K562 (cell line): ENCODE measurements around the gene PTPRU. TPM values are rescaled to one million over a fixed set of nuclear protein-coding genes. Genes with fewer than 3 reads are reported as not detected.
A peak's percentile ranks its signal among the peaks of the same experiment; 100 is the strongest.

Experiments
- ATAC-seq: fragments of 200-7000 bp; cut with Tn5 transposase; 3 replicates; pipeline ENCODE4 v1.9.1; 2020; ENCODE audit warnings: moderate library complexity
- BruUV-seq: library from RNA; stranded (reverse); fragments of 400-500 nt; replicated peaks from 2 replicates; lab custom pipeline; 2021; lab: Mats Ljungman, UMichigan
- CTCF ChIA-PET: fragments of 300-600 bp; formaldehyde crosslinking; extraction: SDS; loops from one replicate; lab custom pipeline; 2021; ENCODE audit warnings: low intra/inter-chr PET ratio; lab: Yijun Ruan, JAX
- POLR2A ChIA-PET: fragments of 300-600, 350-650 bp; sonication (Branson Sonifier 250); formaldehyde crosslinking; extraction: SDS; loops from one replicate; lab custom pipeline; 2021; ENCODE audit warnings: antibody characterized with exemption, inconsistent platforms; lab: Yijun Ruan, JAX
- DNase-seq, 4 experiments: peaks; one replicate each; pipeline versions ENCODE4 v3.0.0 to v3.0.0-alpha.2; 2011 to 2018; ENCODE audit warnings: low spot score in 3 of 4, mixed read lengths in 3 of 4; ENCODE audit errors: extremely low read depth in 1 of 4
- FAIRE-seq: peaks from 2 replicates; lab custom pipeline; 2011; peaks lifted over from hg19 to GRCh38; lab: Jason Lieb, UNC
- H2AFZ ChIP-seq: 2 replicates; pipeline ENCODE4 v1.6.0; 2011; ENCODE audit warnings: low read depth, low read length, control low read depth, inconsistent platforms
- H3K27ac ChIP-seq: fragments of 200-600 bp; 3 replicates; pipeline ENCODE4 v1.8.0; 2011; ENCODE audit warnings: low read depth, mild to moderate bottlenecking, control low read depth, inconsistent platforms, low read length, moderate library complexity, mixed read lengths; ENCODE audit errors: extremely low read depth
- H3K27me3 ChIP-seq, 2 experiments: fragments of 300-600 bp in 1 of 2; 2 replicates in 1 of 2; 3 replicates in 1 of 2; pipeline versions ENCODE4 v1.6.0 to v1.8.0; 2011; ENCODE audit warnings: inconsistent platforms in 2 of 2, low read length in 2 of 2, mild to moderate bottlenecking in 1 of 2, mixed read lengths in 1 of 2, moderate library complexity in 1 of 2; ENCODE audit not compliant: control insufficient read depth in 2 of 2, insufficient read depth in 2 of 2
- H3K36me3 ChIP-seq: fragments of 300-600 bp; 3 replicates; pipeline ENCODE4 v1.8.0; 2011; ENCODE audit warnings: mild to moderate bottlenecking, low read length, inconsistent platforms; ENCODE audit not compliant: control insufficient read depth, insufficient read depth
- H3K4me1 ChIP-seq, 2 experiments: fragments of 200-600 bp in 1 of 2; replicated peaks in 1 of 2; 2 replicates in 1 of 2; 3 replicates in 1 of 2; pipeline versions ENCODE4 v1.5.1 to v1.8.0; 2011; ENCODE audit warnings: inconsistent platforms in 2 of 2, low read length in 2 of 2, mild to moderate bottlenecking in 1 of 2, mixed read lengths in 1 of 2, moderate library complexity in 1 of 2; ENCODE audit not compliant: control insufficient read depth in 2 of 2, insufficient read depth in 2 of 2
- H3K4me2 ChIP-seq: 2 replicates; pipeline ENCODE4 v1.6.1; 2011; ENCODE audit warnings: low read length, control low read depth, inconsistent platforms, mixed read lengths; ENCODE audit not compliant: insufficient read depth
- H3K4me3 ChIP-seq: fragments of 200-600 bp; sonication (generic), shearing (Covaris generic); 2 replicates; pipeline ENCODE4 v1.5.1; 2016; ENCODE audit warnings: control low read depth, inconsistent platforms
- H3K79me2 ChIP-seq: fragments of 200-600 bp; 3 replicates; pipeline ENCODE4 v1.8.0; 2011; ENCODE audit warnings: low read length, inconsistent platforms; ENCODE audit not compliant: control insufficient read depth, insufficient read depth
- H3K9ac ChIP-seq, 2 experiments: 2 replicates each; pipeline versions ENCODE4 v1.6.0 to v1.6.1; 2011; ENCODE audit warnings: low read depth in 2 of 2, low read length in 2 of 2, control low read depth in 1 of 2, inconsistent platforms in 1 of 2, mild to moderate bottlenecking in 1 of 2, mixed read lengths in 1 of 2; ENCODE audit not compliant: insufficient read depth in 1 of 2
- H3K9me1 ChIP-seq: one replicate; pipeline ENCODE4 v1.6.0; 2011; ENCODE audit warnings: inconsistent platforms, mild to moderate bottlenecking, low read length, moderate library complexity; ENCODE audit not compliant: control insufficient read depth, insufficient read depth
- H3K9me3 ChIP-seq: replicated peaks from 2 replicates; pipeline ENCODE4 v1.5.1; 2011; ENCODE audit warnings: low read depth, low read length, inconsistent platforms; ENCODE audit not compliant: control insufficient read depth, insufficient read depth
- H4K20me1 ChIP-seq: replicated peaks from 2 replicates; pipeline ENCODE4 v1.6.1; 2011; ENCODE audit warnings: low read length, inconsistent platforms, mixed read lengths; ENCODE audit not compliant: control insufficient read depth, insufficient read depth
- ADNP ChIP-seq: fragments of 200-800 bp; sonication (Bioruptor generic); IDR thresholded peaks from 2 replicates; pipeline ENCODE4 v1.6.1; 2016; ENCODE audit warnings: missing genetic modification characterization, missing compliant biosample characterization
- AFF4 ChIP-seq: sonication (generic); formaldehyde crosslinking; IDR thresholded peaks from 2 replicates; pipeline ENCODE4 v1.8.0; 2023; ENCODE audit warnings: mild to moderate bottlenecking, missing genetic modification reagents
- BCL6 ChIP-seq: fragments of 250-450 bp; sonication (Bioruptor Pico); IDR thresholded peaks from 2 replicates; pipeline ENCODE4 v1.4.0; 2020
- BRD9 ChIP-seq: fragments of 450-650 bp; IDR thresholded peaks from 2 replicates; pipeline ENCODE4 v1.6.1; 2018; ENCODE audit warnings: low read depth; ENCODE audit not compliant: partially characterized antibody
- CBX1 ChIP-seq: sonication (generic); IDR thresholded peaks from 2 replicates; pipeline ENCODE4 v1.6.1; 2016; ENCODE audit warnings: antibody characterized with exemption, low read depth, mild to moderate bottlenecking
- ESRRA ChIP-seq: fragments of 450-650 bp; IDR thresholded peaks from 2 replicates; pipeline ENCODE4 v1.6.1; 2014; ENCODE audit warnings: low read depth, mild to moderate bottlenecking, moderate library complexity, borderline replicate concordance
- KDM1A ChIP-seq, 2 experiments: fragments of 450-650 bp; IDR thresholded peaks; 2 replicates each; pipeline ENCODE4 v1.6.1; 2016; ENCODE audit warnings: mild to moderate bottlenecking in 2 of 2
- MTA3 ChIP-seq: fragments of 450-650 bp; formaldehyde crosslinking; IDR thresholded peaks from 2 replicates; pipeline ENCODE4 v1.6.1; 2017; ENCODE audit warnings: mild to moderate bottlenecking, borderline replicate concordance
- PHF20 ChIP-seq: fragments of 450-650 bp; IDR thresholded peaks from 2 replicates; pipeline ENCODE4 v1.6.1; 2018; ENCODE audit not compliant: partially characterized antibody
- RBM25 ChIP-seq: fragments of 200-400 bp; formaldehyde crosslinking; IDR thresholded peaks from 2 replicates; pipeline ENCODE4 v1.6.1; 2018; ENCODE audit warnings: low read length, low read depth, moderate library complexity; ENCODE audit not compliant: severe bottlenecking
- RCOR1 ChIP-seq, 2 experiments: IDR thresholded peaks; 2 replicates each; pipeline ENCODE4 v1.6.1; 2012; ENCODE audit warnings: low read depth in 2 of 2, low read length in 2 of 2, borderline replicate concordance in 1 of 2, improper control_type of control experiment in 1 of 2
- SMARCA5 ChIP-seq: fragments of 450-650 bp; IDR thresholded peaks from 2 replicates; pipeline ENCODE4 v1.6.1; 2016
- ZNF12 ChIP-seq: sonication (generic); formaldehyde crosslinking; IDR thresholded peaks from 2 replicates; pipeline ENCODE4 v1.4.0; 2020; ENCODE audit warnings: mild to moderate bottlenecking, missing genetic modification reagents
- ZNF24 ChIP-seq: fragments of 450-650 bp; IDR thresholded peaks from 2 replicates; pipeline ENCODE4 v1.6.1; 2016
- WGBS: fragments of 100-300 bp; shearing (Covaris generic); methylation state at CpG from one replicate; pipeline ENCODE4 v1.1.6; 2016; ENCODE audit warnings: low coverage, mixed read lengths; ENCODE audit not compliant: insufficient coverage; ENCODE audit errors: missing lambda C conversion rate; 5-methylcytosine and 5-hydroxymethylcytosine counted together
- in situ Hi-C: fragments of 300-500 bp; cut with MboI; formaldehyde crosslinking; loops from 4 replicates; pipeline ENCODE4 v1.15.0; 2018; ENCODE audit warnings: inconsistent platforms, mixed read lengths
- intact Hi-C: fragments of 100-400 bp; cut with micrococcal nuclease; formaldehyde crosslinking; loops from 2 replicates; pipeline ENCODE4 v1.14.2; 2022
- polyA plus RNA-seq, 8 experiments: library from polyadenylated mRNA; depleted of rRNA in 4 of 8; stranded (reverse) in 5 of 8; unstranded in 3 of 8; fragments of >200 nt; fragmentation: Nextera tagmentation in 2 of 8; fragmentation: Illumina TruSeq in 1 of 8; extraction: Ambion mirVana in 2 of 8; extraction: Trizol in 1 of 8; gene quantifications; 2 replicates each; pipeline versions ENCODE4 v1.2.1 to v1.2.3, GENCODE V29; 2011 to 2014; ENCODE audit warnings: inconsistent platforms in 1 of 8, missing spikeins in 1 of 8
- total RNA-seq, 7 experiments: library from RNA; depleted of rRNA in 6 of 7; stranded (reverse); fragments of >200 nt in 6 of 7; fragmentation: Illumina TruSeq in 2 of 7; extraction: Trizol in 2 of 7; gene quantifications; 2 replicates each; pipeline versions ENCODE4 v1.2.1 to v1.2.3, GENCODE V29; 2011 to 2021; ENCODE audit warnings: low replicate concordance in 1 of 7
- TF ChIP-seq, protein P1 (sequence below): sonication (generic); formaldehyde crosslinking; IDR thresholded peaks from 2 replicates; pipeline ENCODE4 v1.8.0; 2022; ENCODE audit warnings: mild to moderate bottlenecking, missing genetic modification reagents
- TF ChIP-seq, protein P2 (sequence below): fragments of 250-450 bp; sonication (Bioruptor Pico); IDR thresholded peaks from 2 replicates; pipeline ENCODE4 v1.8.0; 2021; ENCODE audit warnings: borderline replicate concordance, mild to moderate bottlenecking, moderate library complexity; ENCODE audit not compliant: poor library complexity, severe bottlenecking

The PTPRU gene
- total and polyA plus RNA-seq, 9 of the 15 experiments (the other 6 are each of a cell fraction or from before 2014, with no cell fraction given) = 0.01 to 2.9 (median 1.0) TPM

DNA sequence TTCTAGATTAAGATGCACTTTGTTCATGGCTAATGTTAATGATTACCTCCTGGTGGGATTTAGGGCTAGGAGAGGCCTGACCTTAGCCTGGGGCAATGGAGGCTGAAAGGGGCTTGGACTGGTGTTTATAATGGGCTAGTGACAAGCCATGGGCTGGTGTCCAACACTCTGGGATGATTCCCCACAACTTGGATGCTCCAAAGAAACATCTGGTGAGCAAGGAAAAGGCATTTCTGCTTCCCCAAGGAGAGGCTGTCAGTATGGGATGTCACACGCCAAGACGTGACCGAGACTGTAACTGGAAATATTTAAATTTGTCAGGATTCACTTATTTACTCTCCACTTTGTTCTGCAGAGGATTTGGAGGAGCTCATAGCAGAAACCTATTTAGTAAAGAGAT is 45.2 kb downstream of the PTPRU start (continued):
- TF ChIP-seq AFF4 (no peak), BCL6 (CRISPR knock-in tag) (no peak), ZNF24 (no peak), ZNF12 (CRISPR knock-in tag) (no peak)

GRCh38 chr1:29282135-29282923 is 46.0 kb downstream of the PTPRU start:
- Histone ChIP-seq H3K27me3 (peaks cover 4 to 16% of the 10 kb centered on the region in 2 experiments), H3K79me2 (no peaks in the 10 kb centered on the region), H3K4me1 (peaks cover 11 to 25% of the 10 kb centered on the region in 2 experiments; a peak in 4 of 5 replicates), H2AFZ (peak overlapping the region; percentile 86), H3K9me3 (no peaks in the 10 kb centered on the region), H3K4me2 (peak overlapping the region; percentile 69), H4K20me1 (no peaks in the 10 kb centered on the region), H3K4me3 (peak overlapping the region; percentile 14; the same call in 1 of the 2 replicates), H3K36me3 (no peaks in the 10 kb centered on the region), H3K9me1 (no peaks in the 10 kb centered on the region), H3K9ac (peak overlapping the region; percentile 12 to 84; a peak in 3 of 4 replicates), H3K27ac (no peak overlapping the region)
- ChIA-PET POLR2A (interaction anchor here (0.7 to 1.4 kb wide), 3 partner anchors 9 to 35 kb away, joined by 3 to 4 read pairs (median 3); no protein-coding TSS in a partner anchor), CTCF (no interaction called here)
- no peak for ATAC-seq
- no peak for FAIRE-seq
- 69% methylated on average over 19 of the region's 19 CpGs for WGBS
- no peak for DNase-seq
- intact Hi-C loops (no loop called here), in situ Hi-C loops (no loop called here)
- BruUV-seq = no TSS peak
- TF ChIP-seq ESRRA (0 out of 2 replicates have a peak, but pooled peaks have one; percentile 16), ADNP (tag) (0 out of 2 replicates have a peak, but pooled peaks have one; percentile 42), RBM25 (peak; percentile 88), KDM1A (IDR thresholded peaks at IDR 0.05) (peak in 1 of 2 experiments; percentile 67; a peak in 2 of 4 replicates), CBX1 (0 out of 2 replicates have a peak, but pooled peaks have one; percentile 42), MTA3 (0 out of 2 replicates have a peak, but pooled peaks have one; percentile 40), SMARCA5 (0 out of 2 replicates have a peak, but pooled peaks have one; percentile 63), RCOR1 (IDR thresholded peaks at IDR 0.05; ENCODE audit: borderline replicate concordance in 1 of 2, low read depth in 2 of 2, low read length in 2 of 2) (peak in 1 of 2 experiments; percentile 61; a peak in 2 of 4 replicates), PHF20 (peak; percentile 31), BRD9 (no peak)
- TF ChIP-seq, protein P1, sequence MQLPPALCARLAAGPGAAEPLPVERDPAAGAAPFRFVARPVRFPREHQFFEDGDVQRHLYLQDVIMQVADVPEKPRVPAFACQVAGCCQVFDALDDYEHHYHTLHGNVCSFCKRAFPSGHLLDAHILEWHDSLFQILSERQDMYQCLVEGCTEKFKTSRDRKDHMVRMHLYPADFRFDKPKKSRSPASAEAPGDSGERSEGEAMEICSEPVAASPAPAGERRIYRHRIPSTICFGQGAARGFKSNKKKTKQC (CRISPR knock-in tag) = 0 out of 2 replicates have a peak, but pooled peaks have one; percentile 27
- TF ChIP-seq, protein P2, sequence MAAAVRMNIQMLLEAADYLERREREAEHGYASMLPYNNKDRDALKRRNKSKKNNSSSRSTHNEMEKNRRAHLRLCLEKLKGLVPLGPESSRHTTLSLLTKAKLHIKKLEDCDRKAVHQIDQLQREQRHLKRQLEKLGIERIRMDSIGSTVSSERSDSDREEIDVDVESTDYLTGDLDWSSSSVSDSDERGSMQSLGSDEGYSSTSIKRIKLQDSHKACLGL (CRISPR knock-in tag) = no peak
